Colonic mucosa (tissue), 4 donors: ENCODE measurements around the gene IGSF23. TPM values are rescaled to one million over a fixed set of nuclear protein-coding genes. Genes with fewer than 3 reads are reported as not detected.

Experiments
- DNase-seq: peaks from one replicate; pipeline ENCODE4 v3.0.0-alpha.2; 2020
- H3K27ac ChIP-seq: fragments of 200-600 bp; one replicate; pipeline ENCODE4 v1.8.0; 2021
- H3K27me3 ChIP-seq: fragments of 200-600 bp; one replicate; pipeline ENCODE4 v1.8.0; 2021
- H3K36me3 ChIP-seq: fragments of 200-600 bp; one replicate; pipeline ENCODE4 v1.8.0; 2021
- H3K4me1 ChIP-seq: fragments of 200-600 bp; one replicate; pipeline ENCODE4 v1.8.0; 2021; ENCODE audit warnings: mild to moderate bottlenecking
- H3K4me3 ChIP-seq: fragments of 200-600 bp; one replicate; pipeline ENCODE4 v1.8.0; 2021
- H3K9ac ChIP-seq, 2 donors: one replicate each; pipeline ENCODE4 v1.7.0; 2013; ENCODE audit warnings: control low read depth in 2 of 2, low read depth in 2 of 2, low read length in 2 of 2
- H3K9me3 ChIP-seq: fragments of 200-600 bp; one replicate; pipeline ENCODE4 v1.8.0; 2021
- CTCF ChIP-seq: fragments of 200-600 bp; IDR thresholded peaks from one replicate; pipeline ENCODE4 v1.8.0; 2022; ENCODE audit warnings: antibody characterized with exemption, mild to moderate bottlenecking
- intact Hi-C: fragments of 100-400 bp; cut with DNase I; formaldehyde crosslinking; loops from one replicate; pipeline ENCODE4 v1.14.1; 2022
- total RNA-seq, 2 donors: library from RNA; stranded (reverse); fragmentation: NEBNext Ultra II Directional in 1 of 2; extraction: Animal tissue kit (Norgen Biotek cat#: 25700) in 1 of 2; gene quantifications; one replicate each; pipeline ENCODE4 v1.2.1, GENCODE V29; 2021
- donor health status: healthy.
- donor health status: DM: no; HTN: no; CAD: no.
- donor health status: DM: no; HTN: no; CAD: no.

Gene IGSF23
- total RNA-seq, 2 donors from 2014 or later = not detected

GRCh38 chr19:44603201-44603945 is 10.0 kb upstream of the IGSF23 start:
- Histone ChIP-seq H3K36me3 (no peaks in the 10 kb centered on the region), H3K9ac (no peak overlapping the region), H3K4me1 (peaks cover 7% of the 10 kb centered on the region), H3K9me3 (no peaks in the 10 kb centered on the region), H3K4me3 (no peak overlapping the region), H3K27ac (no peak overlapping the region), H3K27me3 (no peaks in the 10 kb centered on the region)
- no peak for DNase-seq
- intact Hi-C loops = no loop called here
- no peak for TF ChIP-seq CTCF

GRCh38 chr19:44604241-44604640 is 9.1 kb upstream of the IGSF23 start:
- intact Hi-C loops = no loop called here
- no peak for DNase-seq
- no peak for TF ChIP-seq CTCF
- H3K4me1 ChIP-seq = peaks cover 11% of the 10 kb centered on the region
- no peak overlapping the region for H3K4me3 ChIP-seq
- no peak overlapping the region for H3K9ac ChIP-seq
- no peaks in the 10 kb centered on the region for H3K36me3 ChIP-seq
- H3K9me3 ChIP-seq = no peaks in the 10 kb centered on the region
- no peak overlapping the region for H3K27ac ChIP-seq
- H3K27me3 ChIP-seq = no peaks in the 10 kb centered on the region

- Histone ChIP-seq H3K36me3 (no peaks in the 10 kb centered on the region), H3K9ac (no peak overlapping the region), H3K9me3 (no peaks in the 10 kb centered on the region), H3K27ac (no peak overlapping the region), H3K4me3 (no peak overlapping the region), H3K27me3 (no peaks in the 10 kb centered on the region), H3K4me1 (peaks cover 11% of the 10 kb centered on the region)
- no peak for TF ChIP-seq CTCF
- intact Hi-C loops = no loop called here
- no peak for DNase-seq
Observed at GRCh38 chr19:44605547-44605946, 7.8 kb upstream of the IGSF23 start.

- no peak overlapping the region for H3K4me3 ChIP-seq
- TF ChIP-seq CTCF = no peak
- intact Hi-C loops = no loop called here
- peak overlapping the region; percentile 40 for H3K27ac ChIP-seq
- no peaks in the 10 kb centered on the region for H3K9me3 ChIP-seq
- H3K9ac ChIP-seq = no peak overlapping the region
- DNase-seq = peak; percentile 64
- H3K4me1 ChIP-seq = peaks cover 11% of the 10 kb centered on the region
- no peaks in the 10 kb centered on the region for H3K27me3 ChIP-seq
- no peaks in the 10 kb centered on the region for H3K36me3 ChIP-seq
Observed at GRCh38 chr19:44607049-44607448, 6.3 kb upstream of the IGSF23 start.

GRCh38 chr19:44607917-44608316 is 5.4 kb upstream of the IGSF23 start:
- Histone ChIP-seq H3K36me3 (no peaks in the 10 kb centered on the region), H3K9me3 (no peaks in the 10 kb centered on the region), H3K27me3 (no peaks in the 10 kb centered on the region), H3K4me1 (peaks cover 11% of the 10 kb centered on the region), H3K4me3 (no peak overlapping the region), H3K9ac (no peak overlapping the region), H3K27ac (peak overlapping the region; percentile 20)
- TF ChIP-seq CTCF = no peak
- no peak for DNase-seq
- intact Hi-C loops = no loop called here
